Measurements from ENCODE around the gene OR4D6. TPM values are rescaled to one million over a fixed set of nuclear protein-coding genes. Genes with fewer than 3 reads are reported as not detected.

The OR4D6 gene
- total and polyA plus RNA-seq, 3 donors from 2014 or later, result not detected

DNA sequence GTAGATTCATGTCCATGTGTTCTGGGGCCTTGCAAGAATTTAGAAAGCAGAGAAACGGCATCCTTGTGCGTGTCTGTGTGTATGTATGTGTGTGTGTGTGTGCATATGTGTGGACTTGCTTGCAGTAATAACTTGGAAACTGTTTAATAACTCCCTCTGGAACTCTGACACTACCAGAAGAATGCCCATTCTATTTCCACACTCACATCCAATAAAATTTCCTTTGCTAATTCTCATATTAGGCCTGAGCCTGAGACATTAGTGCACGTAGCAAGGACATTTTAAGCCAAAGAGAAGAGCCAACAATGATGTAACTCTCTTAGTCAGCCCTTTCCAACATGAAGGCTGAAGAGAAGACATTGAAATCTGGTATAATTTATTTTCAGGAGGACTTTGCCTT, 3.2 kb downstream of the OR4D6 start:
- intact Hi-C loops (cut with DNase I; ENCODE audit: low total_unique reads), result no loop called here
- H3K27ac ChIP-seq, result no peak overlapping the region
- 72 to 83% methylated on average over 3 of the region's 3 CpGs for WGBS, 2 donors

GRCh38 chr11:59463190-59463641, 6.5 kb downstream of the OR4D6 start:
- 52 to 58% methylated on average over 5 of the region's 5 CpGs for WGBS, 2 donors
- no peak overlapping the region for H3K27ac ChIP-seq
- no peak for DNase-seq

More for the DNA sequence above, 3.2 kb downstream of the OR4D6 start:
- no peaks in the 10 kb centered on the region for H3K36me3 ChIP-seq (ENCODE audit: low read depth, missing control alignments)
- H3K4me3 ChIP-seq, result no peak overlapping the region
- H3K4me1 ChIP-seq, result no peaks in the 10 kb centered on the region
- no peak for DNase-seq
- no peaks in the 10 kb centered on the region for H3K9me3 ChIP-seq
- no peaks in the 10 kb centered on the region for H3K27me3 ChIP-seq
- TF ChIP-seq POLR2A (IDR thresholded peaks at IDR 0.05), result no peak
- TF ChIP-seq, protein P1, sequence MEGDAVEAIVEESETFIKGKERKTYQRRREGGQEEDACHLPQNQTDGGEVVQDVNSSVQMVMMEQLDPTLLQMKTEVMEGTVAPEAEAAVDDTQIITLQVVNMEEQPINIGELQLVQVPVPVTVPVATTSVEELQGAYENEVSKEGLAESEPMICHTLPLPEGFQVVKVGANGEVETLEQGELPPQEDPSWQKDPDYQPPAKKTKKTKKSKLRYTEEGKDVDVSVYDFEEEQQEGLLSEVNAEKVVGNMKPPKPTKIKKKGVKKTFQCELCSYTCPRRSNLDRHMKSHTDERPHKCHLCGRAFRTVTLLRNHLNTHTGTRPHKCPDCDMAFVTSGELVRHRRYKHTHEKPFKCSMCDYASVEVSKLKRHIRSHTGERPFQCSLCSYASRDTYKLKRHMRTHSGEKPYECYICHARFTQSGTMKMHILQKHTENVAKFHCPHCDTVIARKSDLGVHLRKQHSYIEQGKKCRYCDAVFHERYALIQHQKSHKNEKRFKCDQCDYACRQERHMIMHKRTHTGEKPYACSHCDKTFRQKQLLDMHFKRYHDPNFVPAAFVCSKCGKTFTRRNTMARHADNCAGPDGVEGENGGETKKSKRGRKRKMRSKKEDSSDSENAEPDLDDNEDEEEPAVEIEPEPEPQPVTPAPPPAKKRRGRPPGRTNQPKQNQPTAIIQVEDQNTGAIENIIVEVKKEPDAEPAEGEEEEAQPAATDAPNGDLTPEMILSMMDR (IDR thresholded peaks at IDR 0.05), result no peak

GRCh38 chr11:59473015-59473414, 16.3 kb downstream of the OR4D6 start, which contains the start of gene OR4D10:
Gene OR4D10, plus strand, starts transcription at chr11:59473315. Its CDS starts 4,115 bp downstream, at chr11:59477430.
- Histone ChIP-seq H3K27me3 (no peaks in the 10 kb centered on the region), H3K9me3 (no peaks in the 10 kb centered on the region), H3K36me3 (ENCODE audit: low read depth, missing control alignments) (no peaks in the 10 kb centered on the region), H3K4me1 (no peaks in the 10 kb centered on the region), H3K4me3 (no peak within 1 kb of the TSS), H3K27ac (no peak within 1 kb of the TSS)
- no peak for DNase-seq
- intact Hi-C loops (cut with DNase I; ENCODE audit: low total_unique reads), result no loop called here
- TF ChIP-seq POLR2A (IDR thresholded peaks at IDR 0.05), result no peak
- TF ChIP-seq, protein P1 (IDR thresholded peaks at IDR 0.05), result no peak

More at GRCh38 chr11:59463190-59463641, 6.5 kb downstream of the OR4D6 start:
- H3K36me3 ChIP-seq (ENCODE audit: low read depth, missing control alignments), result no peaks in the 10 kb centered on the region
- H3K9me3 ChIP-seq, result no peaks in the 10 kb centered on the region
- TF ChIP-seq, protein P1 (IDR thresholded peaks at IDR 0.05), result no peak
- no peak for TF ChIP-seq POLR2A (IDR thresholded peaks at IDR 0.05)
- intact Hi-C loops (cut with DNase I; ENCODE audit: low total_unique reads), result no loop called here
- H3K4me3 ChIP-seq, result no peak overlapping the region
- no peaks in the 10 kb centered on the region for H3K4me1 ChIP-seq
- no peaks in the 10 kb centered on the region for H3K27me3 ChIP-seq

DNA sequence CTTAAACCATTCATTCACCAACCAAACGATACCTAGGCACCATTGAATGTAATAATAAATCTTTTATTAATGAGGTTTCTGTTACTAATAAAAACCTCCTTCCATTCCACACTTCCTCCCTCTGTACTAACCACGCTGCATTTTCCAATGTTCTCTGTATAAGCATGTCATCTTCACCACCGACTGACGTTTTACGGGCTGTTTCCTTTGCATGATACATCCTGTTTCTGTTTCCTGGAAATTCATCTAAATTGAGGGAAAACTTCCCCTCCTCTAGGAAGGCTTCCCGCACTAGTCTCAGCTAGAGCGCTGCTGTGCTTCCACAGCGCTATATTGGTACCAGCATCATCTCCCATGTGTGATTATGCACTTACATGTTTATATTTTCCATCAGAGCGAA, 18.4 kb downstream of the OR4D6 start:
- intact Hi-C loops (cut with DNase I; ENCODE audit: low total_unique reads), result no loop called here
- Histone ChIP-seq H3K9me3 (no peaks in the 10 kb centered on the region), H3K4me1 (no peaks in the 10 kb centered on the region), H3K36me3 (ENCODE audit: low read depth, missing control alignments) (no peaks in the 10 kb centered on the region), H3K27ac (no peak overlapping the region), H3K27me3 (no peaks in the 10 kb centered on the region), H3K4me3 (no peak overlapping the region)
- no peak for TF ChIP-seq POLR2A (IDR thresholded peaks at IDR 0.05)
- TF ChIP-seq, protein P1 (IDR thresholded peaks at IDR 0.05), result no peak
- 65 to 68% methylated on average over 9 of the region's 9 CpGs for WGBS, 2 donors
- DNase-seq, result no peak

- H3K27ac ChIP-seq, result no peak overlapping the region
- H3K27me3 ChIP-seq, result no peaks in the 10 kb centered on the region
- TF ChIP-seq, protein P1 (IDR thresholded peaks at IDR 0.05), result no peak
- TF ChIP-seq POLR2A (IDR thresholded peaks at IDR 0.05), result no peak
- intact Hi-C loops (cut with DNase I; ENCODE audit: low total_unique reads), result no loop called here
- H3K9me3 ChIP-seq, result no peaks in the 10 kb centered on the region
- H3K4me1 ChIP-seq, result no peaks in the 10 kb centered on the region
- no peaks in the 10 kb centered on the region for H3K36me3 ChIP-seq (ENCODE audit: low read depth, missing control alignments)
- no peak overlapping the region for H3K4me3 ChIP-seq
- no peak for DNase-seq
Observed at GRCh38 chr11:59479906-59480305, 23.1 kb downstream of the OR4D6 start.
